ENCODE results near the gene HECTD1. TPM values are rescaled to one million over a fixed set of nuclear protein-coding genes. Genes with fewer than 3 reads are reported as not detected.
"Not testable (repeated sequence)": the region's sequence is repeated elsewhere in the genome, so short reads cannot be mapped to it uniquely, and the experiment has no call there.

Gene HECTD1
- total and polyA plus RNA-seq, 10 of the 15 experiments (the other 5 are each of a cell fraction or from before 2014, with no cell fraction given), result 27.3 to 116 (median 57.7) TPM

GRCh38 chr14:31069343-31069742, 138.2 kb downstream of the HECTD1 start (continued):
- TF ChIP-seq ZNF687 (IDR thresholded peaks at IDR 0.05) (no peak), SMAD1 (IDR thresholded peaks at IDR 0.05; ENCODE audit: low read depth, partially characterized antibody) (no peak)

- H3K36me3 ChIP-seq (ENCODE audit: control insufficient read depth in 2 of 2, insufficient read depth in 2 of 2, low read length in 1 of 2), result no peaks in the 10 kb centered on the region
- no peak overlapping the region for H3K4me2 ChIP-seq (ENCODE audit: control insufficient read depth, insufficient read depth)
- H3K79me2 ChIP-seq (ENCODE audit: control insufficient read depth, insufficient read depth, low read length), result no peaks in the 10 kb centered on the region
- H3K4me1 ChIP-seq (ENCODE audit: control insufficient read depth, insufficient read depth, low read length), result peaks cover 4% of the 10 kb centered on the region; the same call in 1 of the 2 replicates
- DNase-seq (ENCODE audit: low read depth, low spot score) (no peak), FAIRE-seq (peak; percentile 44), ATAC-seq (peak; percentile 67)
- no peaks in the 10 kb centered on the region for H3K27me3 ChIP-seq (replicated peaks in 1 of 2; ENCODE audit: control insufficient read depth in 2 of 2, insufficient read depth in 2 of 2, low read length in 1 of 2)
- H3K4me3 ChIP-seq, result no peak overlapping the region
- H3K27ac ChIP-seq (ENCODE audit: control insufficient read depth, insufficient read depth), result no peak overlapping the region
- no peak overlapping the region for H3K9ac ChIP-seq (ENCODE audit: control insufficient read depth, insufficient read depth, low read length)
- intact Hi-C loops (cut with micrococcal nuclease; ENCODE audit: unreplicated experiment) (no loop called here), in situ Hi-C loops (cut with MboI) (no loop called here)
- RAD21 ChIA-PET (ENCODE audit: unreplicated experiment), result interaction anchor here (1.3 kb wide), 1 partner anchor 95 kb away, joined by 3 read pairs; no protein-coding TSS in a partner anchor
- POLR2A ChIA-PET, result interaction anchor here (0.7 kb wide), 1 partner anchor 42 kb away, joined by 4 read pairs; no protein-coding TSS in a partner anchor
- WGBS (ENCODE audit: insufficient coverage, insufficient replicate concordance, low lambda C conversion rate, missing lambda C conversion rate), result 35% methylated on average over 1 of the region's 1 CpG
- H4K20me1 ChIP-seq (ENCODE audit: control insufficient read depth, insufficient read depth), result no peaks in the 10 kb centered on the region
- CTCF ChIA-PET, result no interaction called here
- SMC1A ChIA-PET (ENCODE audit: uncharacterized antibody, unreplicated experiment), result interaction anchor here (0.8 kb wide), 1 partner anchor 73 kb away, joined by 4 read pairs; no protein-coding TSS in a partner anchor
- no TSS peak for BruUV-seq (replicated peaks)
- H2AFZ ChIP-seq (ENCODE audit: control insufficient read depth, low read depth, low read length), result peak overlapping the region; percentile 48
- no peak for TF ChIP-seq WRNIP1 (IDR thresholded peaks at IDR 0.05; ENCODE audit: borderline replicate concordance, low read depth, low read length)
- TF ChIP-seq SPI1 (IDR thresholded peaks at IDR 0.05; ENCODE audit: borderline replicate concordance, insufficient read depth, low read depth, low read length), result 0 out of 2 replicates have a peak, but pooled peaks have one; percentile 4
- no peaks in the 10 kb centered on the region for H3K9me3 ChIP-seq (replicated peaks; ENCODE audit: control insufficient read depth, insufficient read depth, low read length)
These were observed 139.4 kb downstream of the HECTD1 start for GRCh38 chr14:31068235-31068634.

- 90% methylated on average over 8 of the region's 8 CpGs for WGBS (ENCODE audit: insufficient coverage, insufficient replicate concordance, low lambda C conversion rate, missing lambda C conversion rate)
- H3K4me1 ChIP-seq (ENCODE audit: control insufficient read depth, insufficient read depth, low read length); H3K36me3 ChIP-seq (ENCODE audit: control insufficient read depth in 2 of 2, insufficient read depth in 2 of 2, low read length in 1 of 2); H4K20me1 ChIP-seq (ENCODE audit: control insufficient read depth, insufficient read depth); H2AFZ ChIP-seq (ENCODE audit: control insufficient read depth, low read depth, low read length); H3K4me2 ChIP-seq (ENCODE audit: control insufficient read depth, insufficient read depth); H3K9me3 ChIP-seq (replicated peaks; ENCODE audit: control insufficient read depth, insufficient read depth, low read length); in situ Hi-C loops (cut with MboI); H3K9ac ChIP-seq (ENCODE audit: control insufficient read depth, insufficient read depth, low read length); ATAC-seq; H3K4me3 ChIP-seq; H3K79me2 ChIP-seq (ENCODE audit: control insufficient read depth, insufficient read depth, low read length); FAIRE-seq; BruUV-seq (replicated peaks); RAD21 ChIA-PET (ENCODE audit: unreplicated experiment); H3K27ac ChIP-seq (ENCODE audit: control insufficient read depth, insufficient read depth); H3K27me3 ChIP-seq (replicated peaks in 1 of 2; ENCODE audit: control insufficient read depth in 2 of 2, insufficient read depth in 2 of 2, low read length in 1 of 2); DNase-seq (ENCODE audit: low read depth, low spot score); CTCF ChIA-PET; SMC1A ChIA-PET (ENCODE audit: uncharacterized antibody, unreplicated experiment); intact Hi-C loops (cut with micrococcal nuclease; ENCODE audit: unreplicated experiment): not testable (repeated sequence)
- POLR2A ChIA-PET, result interaction anchor here (0.6 to 0.7 kb wide), 2 partner anchors 24 to 132 kb away, joined by 3 to 5 read pairs; no protein-coding TSS in a partner anchor
These were observed 144.7 kb downstream of the HECTD1 start for GRCh38 chr14:31062908-31063307.
